Measurements from ENCODE around the gene SLC37A2.

SLC37A2 gene

DNA sequence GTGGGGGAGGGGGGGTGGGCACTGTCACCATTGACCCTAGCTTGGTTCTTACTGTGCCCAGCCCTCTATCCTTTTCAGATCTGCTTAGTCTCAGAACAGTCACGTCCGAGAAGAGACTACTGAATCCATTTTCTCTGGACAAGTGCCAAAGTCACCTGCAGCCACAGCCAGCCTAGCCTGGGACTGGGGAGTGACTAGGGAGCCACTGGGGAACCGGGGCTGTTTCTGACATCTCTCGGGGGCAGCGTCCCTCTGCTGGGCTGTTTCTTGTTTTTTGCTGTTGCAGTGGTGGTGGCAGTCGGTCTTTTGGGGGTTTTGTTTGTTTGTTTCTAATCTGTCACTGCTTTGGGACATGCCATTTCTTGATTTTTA lies 8.7 kb downstream of the SLC37A2 start:
- DNase-seq, result no peak

DNA sequence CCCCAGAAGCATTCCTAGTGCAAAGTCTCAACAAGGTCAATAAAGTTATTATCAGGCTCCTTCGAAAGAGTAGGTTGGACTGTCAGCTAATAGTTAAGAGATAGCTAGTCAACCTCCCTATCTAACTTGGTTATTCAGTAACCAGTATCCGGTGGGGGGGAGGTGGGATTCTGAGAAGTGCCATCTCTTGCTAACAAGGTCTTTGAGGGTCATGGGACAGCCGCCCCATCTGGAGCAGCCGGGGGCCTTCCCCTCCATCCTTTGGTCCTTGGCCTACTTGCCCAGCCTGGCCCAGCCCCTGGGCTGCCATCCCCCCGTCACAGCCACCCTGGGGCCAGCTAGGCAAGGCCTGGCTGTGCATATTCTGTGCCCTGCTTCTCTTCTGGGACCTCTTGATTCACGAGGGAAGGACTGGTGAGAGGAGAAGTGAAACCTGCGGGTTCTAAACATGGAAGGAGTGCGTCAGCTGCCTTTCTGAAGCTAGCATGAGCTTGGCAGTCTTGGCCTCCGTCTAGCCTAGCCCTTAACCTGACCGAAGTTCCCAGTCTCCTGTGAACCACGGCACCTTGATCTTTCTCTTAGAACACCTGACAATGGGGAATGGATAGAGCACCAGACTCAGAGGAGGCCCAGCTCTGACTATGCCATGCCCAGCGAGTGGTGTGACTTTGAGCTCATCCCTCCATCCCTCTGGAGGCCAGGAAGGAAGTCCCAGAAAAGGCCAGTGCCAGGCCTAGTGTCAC lies 9.3 kb downstream of the SLC37A2 start:
- DNase-seq, result no peak

DNA sequence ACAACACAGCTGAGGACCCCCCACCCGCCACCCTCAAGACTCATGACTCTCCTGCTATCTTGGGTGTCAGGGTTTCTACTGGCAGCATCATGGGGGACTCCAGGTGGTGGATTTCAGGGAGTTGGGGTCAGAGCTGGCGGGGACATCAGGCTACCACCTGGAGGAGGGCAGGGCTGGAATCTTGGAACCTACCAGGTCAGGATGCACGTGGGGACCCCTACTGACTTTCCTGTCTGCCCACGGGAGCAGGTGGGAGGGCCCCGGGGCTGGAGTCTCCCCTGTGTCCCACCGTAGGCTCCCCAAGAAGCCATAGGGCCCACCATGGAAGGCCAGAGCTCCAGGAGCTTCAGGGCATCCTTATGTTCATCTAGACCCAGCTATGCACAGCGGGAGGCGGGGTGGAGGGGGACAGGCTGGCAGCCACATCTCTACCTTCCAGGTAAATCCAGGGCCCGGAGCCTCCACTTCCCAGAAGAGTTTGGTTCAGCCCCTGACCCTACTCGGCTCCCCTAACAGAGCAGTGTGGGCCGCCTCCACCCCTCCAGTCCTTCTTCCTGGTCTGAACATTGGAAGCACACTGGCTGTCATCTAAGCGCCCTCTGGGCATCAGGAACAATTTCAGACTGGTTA lies 10.0 kb downstream of the SLC37A2 start:
- DNase-seq, result no peak

DNA sequence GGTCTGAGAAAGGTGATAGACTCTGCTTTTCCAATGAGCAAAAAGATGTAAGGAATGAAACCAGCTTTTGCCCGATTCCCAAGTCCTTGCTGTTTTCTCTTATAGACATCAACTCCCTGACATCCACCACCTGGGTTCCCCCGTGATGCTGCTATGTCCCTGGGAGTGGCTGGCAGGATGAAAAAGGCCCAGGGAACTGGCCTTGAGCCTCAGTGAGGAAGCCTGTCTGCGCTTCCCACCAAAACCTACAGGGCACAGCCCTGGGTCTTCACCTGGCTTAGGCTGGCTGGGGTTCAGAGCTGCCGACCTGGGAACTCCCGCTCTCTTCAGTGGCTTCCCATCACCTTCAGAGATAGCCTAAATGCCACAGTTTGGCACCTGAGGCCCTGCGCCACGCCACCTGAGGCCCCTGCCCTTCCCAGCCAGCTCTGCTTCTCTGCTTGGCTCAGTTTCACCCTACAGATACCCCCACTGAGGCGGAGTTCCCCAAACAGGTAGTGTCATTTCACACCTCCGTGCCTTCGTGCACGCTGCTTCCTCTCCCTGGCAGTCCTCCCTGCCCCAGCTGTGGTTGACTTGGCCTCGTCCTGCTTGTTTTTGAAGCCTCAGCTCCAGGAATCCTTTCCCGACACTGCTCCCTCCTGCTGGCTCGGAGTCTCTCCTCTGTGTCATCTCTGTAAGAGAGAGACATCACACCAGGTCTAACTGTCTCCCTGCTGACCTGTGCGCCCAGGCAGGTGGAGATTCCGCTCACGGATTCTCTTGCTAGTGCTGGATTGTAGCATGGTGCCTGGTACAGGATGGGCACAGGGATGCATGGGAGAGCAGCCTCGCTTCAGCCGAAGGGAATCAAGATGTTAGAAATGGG lies 10.7 kb downstream of the SLC37A2 start:
- DNase-seq, result no peak

DNA sequence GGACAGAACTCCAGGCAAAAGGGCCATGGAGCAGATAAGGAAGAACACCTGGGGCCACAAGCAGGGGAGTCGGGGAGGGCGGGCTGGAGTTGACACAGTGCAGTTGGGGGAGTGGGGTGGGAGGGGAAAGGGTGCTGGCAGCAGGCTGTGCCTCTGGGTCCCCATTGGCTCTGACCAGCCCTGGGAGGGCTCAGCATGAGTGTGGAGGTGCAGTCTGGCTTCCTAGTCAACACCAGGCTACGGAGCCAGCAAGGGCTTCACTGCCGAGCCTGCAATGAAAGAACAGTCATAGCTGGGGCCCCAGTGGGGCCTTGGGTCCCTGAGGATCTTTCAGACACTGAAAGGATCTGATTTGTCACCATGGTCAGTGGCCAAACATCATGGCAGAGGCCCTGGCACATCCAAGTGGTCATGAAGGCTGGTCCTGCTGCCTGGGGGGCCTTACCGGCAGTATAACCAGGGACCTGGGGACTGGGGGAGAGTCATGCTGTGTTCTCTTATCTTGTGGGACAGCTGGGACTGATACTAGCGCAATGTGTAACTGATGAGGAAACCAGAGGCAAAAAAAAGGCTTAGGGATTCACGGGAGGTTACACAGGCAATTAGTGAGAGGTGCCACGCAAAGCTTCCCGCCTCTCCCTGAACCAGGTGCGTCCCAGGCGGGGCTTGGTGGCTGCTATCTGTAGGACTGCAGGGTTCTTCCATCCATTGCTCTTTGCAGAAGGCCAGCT lies 11.6 kb downstream of the SLC37A2 start:
- no peak for DNase-seq

DNA sequence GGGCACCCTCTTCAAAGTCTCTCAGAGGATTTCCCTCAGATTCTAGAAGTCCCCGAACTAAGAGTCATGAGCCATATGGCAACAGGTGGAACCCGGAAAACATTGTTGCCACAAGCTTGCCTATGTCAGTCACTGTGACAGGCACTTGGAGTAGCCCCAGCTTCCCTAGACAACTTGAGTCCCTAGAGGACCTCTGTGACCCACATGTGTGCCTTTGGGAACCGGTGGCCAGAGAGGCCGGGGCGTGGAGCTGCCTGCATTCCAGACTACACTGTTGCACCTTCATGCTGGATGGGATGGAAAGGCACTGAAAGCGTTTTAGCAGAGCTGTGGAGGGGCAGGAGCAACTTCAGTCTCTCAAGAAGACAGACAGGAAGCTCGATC lies 12.1 kb downstream of the SLC37A2 start:
- no peak for DNase-seq

DNA sequence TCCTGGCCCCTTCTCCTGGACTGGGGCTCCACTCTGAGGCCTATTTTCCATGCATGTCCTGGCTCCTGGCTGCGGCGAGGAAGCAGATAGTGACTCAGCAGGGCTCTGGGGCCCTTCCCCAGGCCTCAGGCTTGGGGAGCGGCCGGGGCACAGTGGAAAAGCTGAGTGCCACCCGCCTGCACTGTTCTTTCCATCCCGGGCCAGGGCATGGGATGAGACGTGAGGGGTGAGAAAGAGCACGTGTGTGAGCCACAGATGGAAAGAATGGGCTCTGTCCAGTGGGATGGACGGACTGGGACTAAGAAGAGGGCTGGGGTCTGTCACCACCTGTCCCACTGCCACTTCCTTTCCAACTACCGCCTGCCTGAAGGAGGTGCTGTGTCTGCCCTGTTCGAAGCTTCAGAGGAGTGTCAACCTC lies 12.8 kb downstream of the SLC37A2 start:
- no peak for DNase-seq

DNA sequence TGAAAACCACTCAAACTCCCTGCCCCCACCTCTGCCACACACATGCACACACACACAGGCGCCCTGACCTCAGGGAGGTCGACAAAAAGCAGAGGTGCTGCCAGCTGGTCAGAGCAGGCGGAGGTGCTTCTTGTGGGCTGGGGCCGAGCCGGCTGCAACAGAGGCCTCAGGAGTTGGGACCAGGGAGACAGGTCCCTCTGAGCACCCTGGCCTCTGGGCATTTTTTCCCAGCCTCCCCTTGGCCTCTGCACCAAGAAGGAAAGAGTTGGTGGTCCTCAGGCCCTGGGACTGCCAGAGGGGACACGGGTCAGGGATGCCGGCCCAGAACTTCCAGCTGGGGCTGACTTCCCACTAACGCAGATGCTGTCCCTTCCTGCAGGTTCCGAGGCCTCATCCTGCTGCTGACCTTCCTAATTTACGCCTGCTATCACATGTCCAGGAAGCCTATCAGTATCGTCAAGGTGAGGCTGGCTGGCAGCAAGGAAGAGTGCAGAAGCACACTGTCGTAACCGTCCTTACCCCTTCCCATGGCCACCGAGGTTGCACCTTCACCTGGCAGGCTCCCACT lies 13.4 kb downstream of the SLC37A2 start:
- DNase-seq, result no peak

DNA sequence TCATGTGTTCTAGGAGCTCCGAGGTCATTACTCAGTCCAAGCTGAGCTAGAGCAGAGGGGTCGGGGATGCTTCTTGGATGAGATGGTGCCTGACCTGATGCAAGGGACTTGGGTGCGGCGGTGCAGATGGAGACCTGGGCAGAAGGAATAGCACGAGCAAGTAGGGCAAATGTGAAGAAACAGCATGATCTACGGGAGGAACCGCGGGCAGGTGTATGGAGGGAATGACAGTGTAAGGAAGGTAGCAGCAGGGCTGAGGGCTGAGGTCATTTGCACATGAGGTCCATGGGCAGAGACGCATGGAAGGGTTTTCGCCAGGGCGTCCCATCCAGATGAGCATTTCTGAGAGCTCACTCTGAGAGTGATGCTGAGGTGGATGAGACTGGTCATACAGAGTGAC lies 14.9 kb downstream of the SLC37A2 start:
- DNase-seq, result no peak

DNA sequence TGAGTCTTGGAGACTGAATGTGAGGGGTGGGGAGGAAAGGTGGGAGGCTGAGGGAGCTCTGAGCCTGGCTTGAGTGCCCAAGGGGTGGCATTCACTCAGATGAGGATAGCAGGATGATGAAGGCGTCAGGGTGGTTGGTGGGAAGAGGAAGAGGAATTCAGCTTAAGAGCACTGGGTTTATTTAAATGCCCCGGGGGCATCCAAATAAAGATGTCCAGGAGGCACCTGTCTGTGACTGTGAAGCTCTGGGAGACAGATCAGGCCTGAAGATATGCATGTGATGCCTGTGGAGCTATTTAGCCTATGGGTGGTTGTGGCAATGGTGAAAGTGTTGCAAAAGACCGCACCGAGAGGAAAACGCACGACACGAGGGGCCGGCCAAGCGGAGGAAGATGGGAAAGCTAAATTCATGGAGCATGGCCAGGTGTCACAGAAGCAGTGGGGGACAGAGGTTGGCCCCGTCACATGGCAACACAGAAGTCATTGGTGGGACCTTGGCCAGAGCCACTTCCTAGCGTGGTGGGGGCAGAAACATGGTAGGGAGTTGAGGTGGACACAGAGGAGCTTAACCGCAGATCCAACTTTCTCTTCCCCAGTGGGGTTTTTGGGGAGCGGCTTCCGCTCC lies 15.5 kb downstream of the SLC37A2 start:
- DNase-seq, result no peak

DNA sequence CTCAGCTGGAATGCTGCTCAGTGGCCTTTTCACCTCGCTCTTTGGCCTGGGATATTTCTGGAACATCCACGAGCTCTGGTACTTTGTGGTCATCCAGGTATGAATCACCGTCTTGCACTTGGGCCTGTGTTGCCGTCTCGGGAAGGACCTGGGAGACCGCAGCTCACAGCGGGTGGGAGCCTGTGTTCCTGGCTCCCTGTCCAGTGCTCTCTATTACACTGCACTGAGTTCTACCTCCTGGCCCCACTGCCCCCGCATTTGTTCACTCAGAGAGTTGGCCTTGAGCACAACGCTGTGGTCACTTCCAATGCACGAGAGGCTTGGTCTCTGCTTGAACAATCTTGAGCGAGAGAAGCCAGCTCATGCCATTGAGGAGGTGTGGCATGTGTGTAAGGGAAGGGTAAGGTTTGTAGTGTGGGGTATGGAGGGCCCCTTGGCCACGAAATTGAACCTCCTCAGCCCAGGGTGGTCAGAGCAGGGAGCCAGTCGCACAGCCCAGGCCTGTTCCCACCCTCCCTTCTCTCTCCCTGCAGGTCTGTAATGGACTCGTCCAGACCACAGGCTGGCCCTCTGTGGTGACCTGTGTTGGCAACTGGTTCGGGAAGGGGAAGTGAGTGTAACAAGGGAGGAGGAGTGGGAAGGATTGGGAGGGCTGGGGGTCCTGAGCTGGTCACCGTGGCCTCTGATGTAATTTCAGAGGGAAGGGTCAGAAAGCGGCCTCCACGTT lies 16.2 kb downstream of the SLC37A2 start:
- DNase-seq, result no peak

DNA sequence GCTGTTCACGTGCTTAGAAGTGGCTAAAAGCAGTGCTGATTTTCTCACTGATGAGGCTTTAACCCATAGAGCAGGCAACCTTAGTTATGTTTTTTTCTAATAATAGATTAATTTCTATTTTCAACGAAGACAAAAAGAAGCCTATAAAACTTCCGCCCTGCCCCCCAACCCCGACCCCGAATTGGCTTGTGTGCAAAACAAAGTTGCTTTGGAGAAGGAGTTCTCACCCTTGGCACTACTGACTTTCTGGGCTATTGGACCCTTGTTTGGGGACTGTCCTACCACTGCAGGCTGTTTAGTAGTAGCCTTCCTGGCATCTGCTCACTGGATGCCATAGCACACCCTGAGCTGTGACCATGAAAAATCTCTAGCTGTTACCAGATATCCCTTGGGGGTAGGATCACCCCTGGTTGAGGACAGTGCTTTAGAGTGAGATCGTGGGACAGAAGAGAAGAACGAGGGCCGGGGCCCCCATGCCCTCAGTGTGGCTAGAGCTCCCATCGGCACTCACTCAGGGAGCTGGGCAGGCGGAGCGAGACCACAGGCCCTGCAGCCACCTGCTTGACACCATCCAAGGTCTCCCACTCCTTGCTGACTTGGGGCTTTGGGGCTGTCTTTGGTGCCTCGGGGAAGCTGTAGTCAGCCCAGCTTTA lies 16.9 kb downstream of the SLC37A2 start:
- no peak for DNase-seq

DNA sequence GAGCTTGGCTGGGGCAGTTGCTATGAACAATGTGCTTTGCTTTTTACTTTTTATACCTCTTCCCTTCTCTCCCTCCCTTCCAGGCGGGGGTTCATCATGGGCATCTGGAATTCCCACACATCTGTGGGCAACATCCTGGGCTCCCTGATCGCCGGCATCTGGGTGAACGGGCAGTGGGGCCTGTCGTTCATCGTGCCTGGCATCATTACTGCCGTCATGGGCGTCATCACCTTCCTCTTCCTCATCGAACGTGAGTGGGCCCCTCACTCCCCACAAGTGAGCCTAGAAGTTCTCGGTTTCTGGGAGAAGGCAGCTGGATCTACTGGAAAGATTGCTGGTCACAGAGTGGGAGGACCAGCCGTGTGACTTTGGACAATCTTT lies 17.4 kb downstream of the SLC37A2 start:
- no peak for DNase-seq

DNA sequence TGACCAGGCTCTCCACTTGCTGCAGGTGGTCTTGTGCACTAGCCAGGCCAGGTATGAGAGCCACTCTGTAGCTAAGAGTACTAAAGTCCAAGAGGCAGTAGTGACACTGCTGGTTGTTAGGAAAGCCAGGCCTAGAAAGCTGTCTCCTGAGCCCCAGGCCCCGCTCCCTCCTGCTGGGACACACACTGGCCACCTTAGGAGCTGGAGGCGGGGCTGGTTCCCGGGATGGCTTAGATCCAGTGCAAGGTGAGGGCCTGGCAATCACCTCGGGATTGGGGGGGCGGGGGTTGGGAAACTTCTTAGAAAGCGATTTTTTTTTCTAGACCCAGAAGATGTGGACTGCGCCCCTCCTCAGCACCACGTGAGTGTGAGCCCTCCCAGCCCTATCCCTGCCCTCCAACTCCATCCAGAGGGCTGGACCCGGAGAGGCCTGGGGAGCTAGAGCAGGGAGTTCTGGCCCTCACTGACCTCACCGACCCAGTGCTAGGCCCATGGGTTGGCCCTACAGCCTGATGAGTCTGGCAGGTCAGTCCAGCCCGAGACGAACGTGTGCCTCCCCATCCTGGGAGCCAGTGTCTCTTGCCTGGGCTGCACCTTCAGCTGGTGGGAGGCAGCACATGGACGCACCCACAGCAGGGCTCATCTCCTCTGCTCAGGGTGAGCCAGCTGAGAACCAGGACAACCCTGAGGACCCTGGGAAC lies 18.1 kb downstream of the SLC37A2 start:
- no peak for DNase-seq

DNA sequence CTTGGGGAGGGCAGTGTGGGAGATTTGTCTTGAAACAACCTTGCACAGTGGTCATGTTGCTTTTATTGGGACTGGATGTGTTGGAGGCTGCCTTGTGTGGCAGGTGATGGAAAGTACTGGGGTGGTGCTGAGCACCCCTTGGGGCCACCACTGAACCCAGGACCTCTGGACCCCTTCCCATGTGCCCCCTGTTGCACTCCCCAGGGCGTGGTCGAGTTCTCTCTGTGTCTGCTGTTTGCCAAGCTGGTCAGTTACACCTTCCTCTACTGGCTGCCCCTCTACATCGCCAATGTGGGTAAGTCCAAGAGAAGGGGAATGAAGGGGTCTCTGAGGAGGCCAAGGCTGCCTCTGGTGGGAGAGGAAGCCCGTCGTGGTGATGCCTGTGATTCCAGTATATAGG lies 18.9 kb downstream of the SLC37A2 start:
- no peak for DNase-seq

DNA sequence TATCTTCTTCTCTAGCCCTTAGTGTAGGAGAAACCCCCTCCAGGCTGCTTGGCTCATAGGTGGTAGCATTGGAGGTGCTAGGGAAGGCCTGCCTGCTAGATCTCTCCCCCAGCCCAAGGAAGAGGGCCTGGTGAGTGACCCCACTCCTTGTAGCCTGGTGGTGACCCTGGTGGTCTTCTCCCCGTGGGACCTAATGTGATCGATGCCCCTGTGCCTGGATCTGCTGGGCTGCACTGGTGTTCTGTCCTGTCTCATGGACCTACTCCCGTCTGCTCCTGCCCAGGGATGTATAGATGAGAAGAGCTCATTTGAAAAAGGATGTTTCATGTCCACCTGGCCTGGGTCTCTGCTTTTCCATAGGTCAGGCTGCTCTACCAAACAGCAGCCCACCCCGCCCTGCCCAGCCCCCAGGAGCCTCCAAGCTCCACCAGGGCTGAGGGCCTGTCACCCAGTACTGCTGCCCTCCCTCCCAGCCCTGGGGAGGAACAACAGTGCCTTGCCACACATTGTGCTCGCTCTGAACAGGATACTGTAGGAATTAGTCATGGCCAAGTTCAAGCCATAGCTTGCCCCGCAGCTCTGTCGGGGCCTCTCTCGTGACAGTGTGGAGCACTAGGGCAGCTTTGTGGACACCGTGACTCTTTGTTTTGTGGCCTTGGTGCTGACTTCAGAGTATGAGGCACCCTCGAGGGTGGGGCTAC lies 19.7 kb downstream of the SLC37A2 start:
- no peak for DNase-seq

DNA sequence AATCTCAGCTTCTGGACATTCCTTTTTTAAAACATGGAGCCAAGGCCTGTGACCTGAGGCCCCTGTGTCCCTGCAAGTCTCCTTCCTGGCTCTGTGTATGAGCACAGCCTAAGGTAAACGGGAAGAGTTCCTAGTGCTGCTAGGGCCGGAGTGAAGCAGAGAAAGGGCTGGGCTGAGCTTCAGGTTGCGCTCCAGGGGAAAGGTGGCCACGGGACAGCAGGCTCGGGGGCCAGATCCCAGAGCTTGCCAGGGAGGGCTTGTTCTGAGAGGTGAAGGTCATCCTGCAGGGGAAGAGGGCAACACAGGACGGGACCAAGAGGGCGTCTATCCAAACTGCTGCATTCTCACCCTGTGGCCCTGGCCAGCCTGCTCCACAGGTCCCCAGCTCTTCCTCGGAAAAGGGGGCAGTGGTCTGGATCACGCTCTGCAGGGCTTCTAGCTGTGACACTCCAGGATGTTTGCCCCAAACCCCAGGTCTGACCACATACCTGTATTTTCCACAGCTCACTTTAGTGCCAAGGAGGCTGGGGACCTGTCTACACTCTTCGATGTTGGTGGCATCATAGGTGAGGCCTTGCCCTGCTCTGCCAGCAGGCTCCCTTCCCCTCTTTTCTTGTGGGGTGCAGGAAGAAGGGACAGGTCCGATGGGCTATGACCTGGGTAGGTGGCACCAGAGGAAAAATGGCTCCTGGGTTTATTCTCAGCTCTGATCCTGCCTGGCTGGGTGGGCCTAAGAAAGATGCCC lies 20.4 kb downstream of the SLC37A2 start:
- no peak for DNase-seq

DNA sequence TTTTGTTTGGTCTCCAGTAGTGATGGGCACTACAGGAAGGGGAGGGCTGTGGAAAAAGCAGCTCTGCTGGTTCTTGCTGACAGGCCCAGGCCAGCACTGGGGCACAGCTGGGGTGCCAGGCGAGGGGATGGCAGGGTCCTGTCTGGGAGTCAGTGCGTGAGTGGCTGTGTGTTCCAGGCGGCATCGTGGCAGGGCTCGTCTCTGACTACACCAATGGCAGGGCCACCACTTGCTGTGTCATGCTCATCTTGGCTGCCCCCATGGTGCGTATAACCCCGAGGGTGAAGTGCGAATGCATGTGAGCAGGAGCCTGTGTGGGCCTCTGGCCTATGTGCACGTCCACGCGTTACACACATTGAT lies 20.9 kb downstream of the SLC37A2 start:
- DNase-seq, result no peak

DNA sequence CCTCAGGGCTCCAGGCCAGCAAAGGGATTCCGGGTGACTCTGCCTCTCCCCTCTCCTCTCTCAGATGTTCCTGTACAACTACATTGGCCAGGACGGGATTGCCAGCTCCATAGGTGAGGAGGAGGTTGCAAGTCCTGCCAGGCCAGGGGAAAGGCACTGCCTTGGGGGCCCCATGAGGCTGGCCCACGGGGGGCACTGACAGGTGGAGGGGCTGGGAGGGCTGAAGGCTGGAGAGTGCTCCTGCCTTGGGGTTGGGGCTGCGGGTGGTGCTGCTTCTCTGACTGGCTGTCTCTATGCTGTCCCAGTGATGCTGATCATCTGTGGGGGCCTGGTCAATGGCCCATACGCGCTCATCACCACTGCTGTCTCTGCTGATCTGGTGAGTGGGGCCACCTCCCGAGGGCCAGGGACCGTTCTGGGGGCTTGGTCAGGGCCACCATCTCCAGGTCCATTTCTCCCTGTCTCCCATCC lies 21.7 kb downstream of the SLC37A2 start:
- no peak for DNase-seq
